ENCODE results near the gene NPAS3. TPM values are rescaled to one million over a fixed set of nuclear protein-coding genes. Genes with fewer than 3 reads are reported as not detected.

NPAS3 gene
- total RNA-seq, 4 donors from 2014 or later = 1.9 to 10.6 (median 2.2) TPM

DNA sequence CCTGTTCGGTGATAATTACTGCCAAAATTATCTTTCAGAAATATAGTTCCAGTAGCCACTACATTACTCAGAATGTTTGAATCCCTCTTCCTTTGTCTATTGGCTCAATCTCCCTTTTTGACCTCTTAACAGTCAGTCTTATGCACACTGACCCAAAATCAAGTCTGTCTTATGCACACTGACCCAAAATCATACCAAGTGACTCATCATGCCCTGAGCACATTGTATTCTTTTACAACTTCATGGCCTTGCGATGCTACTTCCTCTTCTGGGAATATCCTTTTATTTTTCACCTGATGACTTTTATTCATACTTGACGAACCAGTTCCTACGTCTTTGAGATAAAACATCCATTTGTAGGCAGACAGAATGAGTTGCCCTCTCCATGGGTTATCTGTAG is 182.3 kb downstream of the NPAS3 start:
- Histone ChIP-seq H3K36me3 (no peaks in the 10 kb centered on the region), H3K9me3 (no peaks in the 10 kb centered on the region), H3K27me3 (no peaks in the 10 kb centered on the region), H3K27ac (no peak overlapping the region), H3K4me3 (no peak overlapping the region), H3K4me1 (peaks cover 0 to 6% (median 0%) of the 10 kb centered on the region in 3 donors)
- TF ChIP-seq POLR2A (IDR thresholded peaks at IDR 0.05) (no peak), POLR2AphosphoS5 (IDR thresholded peaks at IDR 0.05) (no peak), EP300 (IDR thresholded peaks at IDR 0.05) (no peak)
- TF ChIP-seq, protein P1, sequence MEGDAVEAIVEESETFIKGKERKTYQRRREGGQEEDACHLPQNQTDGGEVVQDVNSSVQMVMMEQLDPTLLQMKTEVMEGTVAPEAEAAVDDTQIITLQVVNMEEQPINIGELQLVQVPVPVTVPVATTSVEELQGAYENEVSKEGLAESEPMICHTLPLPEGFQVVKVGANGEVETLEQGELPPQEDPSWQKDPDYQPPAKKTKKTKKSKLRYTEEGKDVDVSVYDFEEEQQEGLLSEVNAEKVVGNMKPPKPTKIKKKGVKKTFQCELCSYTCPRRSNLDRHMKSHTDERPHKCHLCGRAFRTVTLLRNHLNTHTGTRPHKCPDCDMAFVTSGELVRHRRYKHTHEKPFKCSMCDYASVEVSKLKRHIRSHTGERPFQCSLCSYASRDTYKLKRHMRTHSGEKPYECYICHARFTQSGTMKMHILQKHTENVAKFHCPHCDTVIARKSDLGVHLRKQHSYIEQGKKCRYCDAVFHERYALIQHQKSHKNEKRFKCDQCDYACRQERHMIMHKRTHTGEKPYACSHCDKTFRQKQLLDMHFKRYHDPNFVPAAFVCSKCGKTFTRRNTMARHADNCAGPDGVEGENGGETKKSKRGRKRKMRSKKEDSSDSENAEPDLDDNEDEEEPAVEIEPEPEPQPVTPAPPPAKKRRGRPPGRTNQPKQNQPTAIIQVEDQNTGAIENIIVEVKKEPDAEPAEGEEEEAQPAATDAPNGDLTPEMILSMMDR (IDR thresholded peaks at IDR 0.05) = no peak
- WGBS, 2 donors (ENCODE audit: low coverage in 1 of 2) = 79 to 86% methylated on average over 2 to 4 of the region's 4 CpGs
- no peak for ATAC-seq

DNA sequence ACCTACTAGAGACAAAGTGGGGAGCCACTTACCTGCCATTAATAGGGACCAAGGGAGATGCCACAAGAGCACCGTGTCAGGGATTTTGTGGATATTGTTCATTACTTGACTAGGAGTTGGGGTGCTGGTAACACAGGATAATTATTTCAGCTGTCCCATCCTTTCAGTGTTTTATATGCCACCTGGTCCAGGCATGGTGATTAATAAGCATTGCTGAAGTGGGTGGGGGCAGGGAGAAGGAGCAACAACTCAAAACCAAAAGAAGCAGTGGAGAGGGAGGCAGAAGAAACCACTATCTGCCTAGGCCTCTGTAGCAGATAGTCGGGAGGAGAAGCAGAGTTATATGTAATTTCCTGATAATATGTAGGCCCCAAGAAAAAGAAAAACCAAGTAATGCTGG is 184.6 kb downstream of the NPAS3 start:
- H3K27me3 ChIP-seq = no peaks in the 10 kb centered on the region
- H3K9me3 ChIP-seq = no peaks in the 10 kb centered on the region
- ATAC-seq = no peak
- WGBS, 2 donors (ENCODE audit: low coverage in 1 of 2) = 45 to 85% methylated on average over 2 of the region's 2 CpGs
- peaks cover 0 to 6% (median 0%) of the 10 kb centered on the region in 3 donors for H3K4me1 ChIP-seq
- no peak overlapping the region for H3K27ac ChIP-seq
- no peak overlapping the region for H3K4me3 ChIP-seq
- H3K36me3 ChIP-seq = no peaks in the 10 kb centered on the region
- TF ChIP-seq POLR2AphosphoS5 (IDR thresholded peaks at IDR 0.05) (no peak), EP300 (IDR thresholded peaks at IDR 0.05) (no peak), POLR2A (IDR thresholded peaks at IDR 0.05) (no peak)
- TF ChIP-seq, protein P1 (IDR thresholded peaks at IDR 0.05) = no peak

DNA sequence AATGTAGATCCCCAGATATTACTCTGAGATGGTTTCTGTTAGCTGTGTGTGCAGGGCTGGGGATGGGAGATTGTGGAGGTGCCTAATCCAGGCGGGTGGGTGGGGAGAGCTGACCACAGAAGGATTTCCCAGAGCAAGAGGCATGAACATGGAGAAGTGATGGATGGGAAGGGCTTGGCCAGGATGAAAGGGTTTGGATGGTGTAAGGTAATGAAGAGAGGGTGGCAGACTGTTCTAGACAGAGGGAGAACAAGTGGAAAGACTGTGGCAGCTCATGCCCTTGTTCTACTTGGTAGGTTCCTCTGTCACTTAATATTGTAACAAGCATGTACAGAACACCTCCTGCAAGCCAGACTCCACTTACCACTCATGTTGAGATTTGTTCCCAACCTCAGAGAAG is 187.8 kb downstream of the NPAS3 start:
- no peak overlapping the region for H3K4me3 ChIP-seq
- H3K4me1 ChIP-seq = no peaks in the 10 kb centered on the region
- no peaks in the 10 kb centered on the region for H3K9me3 ChIP-seq
- H3K27me3 ChIP-seq = no peaks in the 10 kb centered on the region
- WGBS, 2 donors (ENCODE audit: low coverage in 1 of 2) = no CpG with 5 or more reads among the region's 1 CpG
- TF ChIP-seq, protein P1 (IDR thresholded peaks at IDR 0.05) = no peak
- TF ChIP-seq POLR2AphosphoS5 (IDR thresholded peaks at IDR 0.05) = no peak
- TF ChIP-seq EP300 (IDR thresholded peaks at IDR 0.05) = no peak
- no peak for TF ChIP-seq POLR2A (IDR thresholded peaks at IDR 0.05)
- H3K36me3 ChIP-seq = no peaks in the 10 kb centered on the region
- no peak overlapping the region for H3K27ac ChIP-seq
- no peak for ATAC-seq

DNA sequence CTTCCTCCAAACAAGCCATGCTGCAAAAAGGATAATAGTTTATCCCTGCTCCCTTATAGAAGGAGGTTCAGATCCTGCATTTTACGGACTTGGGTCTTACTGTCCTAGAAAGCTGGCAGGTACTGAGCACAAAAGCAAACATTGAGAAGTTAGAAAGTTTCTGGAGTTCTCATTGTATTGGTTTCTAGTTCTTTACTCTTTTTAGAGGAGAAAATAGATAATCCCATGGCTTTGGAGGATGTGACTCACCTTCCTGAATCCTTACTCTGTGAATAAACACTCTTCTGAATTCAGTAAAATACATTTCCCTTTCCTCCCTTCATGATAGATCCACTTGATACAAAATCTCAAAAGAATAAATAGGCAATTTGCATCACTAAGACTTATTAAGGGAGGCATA is 188.9 kb downstream of the NPAS3 start:
- H3K9me3 ChIP-seq = no peaks in the 10 kb centered on the region
- no peaks in the 10 kb centered on the region for H3K4me1 ChIP-seq
- TF ChIP-seq POLR2A (IDR thresholded peaks at IDR 0.05) = no peak
- TF ChIP-seq EP300 (IDR thresholded peaks at IDR 0.05) = no peak
- TF ChIP-seq, protein P1 (IDR thresholded peaks at IDR 0.05) = no peak
- no peak for TF ChIP-seq POLR2AphosphoS5 (IDR thresholded peaks at IDR 0.05)
- WGBS, 2 donors (ENCODE audit: low coverage in 1 of 2) = 80 to 92% methylated on average over 1 of the region's 1 CpG
- no peak overlapping the region for H3K4me3 ChIP-seq
- no peaks in the 10 kb centered on the region for H3K27me3 ChIP-seq
- ATAC-seq = no peak
- H3K27ac ChIP-seq = no peak overlapping the region
- no peaks in the 10 kb centered on the region for H3K36me3 ChIP-seq

DNA sequence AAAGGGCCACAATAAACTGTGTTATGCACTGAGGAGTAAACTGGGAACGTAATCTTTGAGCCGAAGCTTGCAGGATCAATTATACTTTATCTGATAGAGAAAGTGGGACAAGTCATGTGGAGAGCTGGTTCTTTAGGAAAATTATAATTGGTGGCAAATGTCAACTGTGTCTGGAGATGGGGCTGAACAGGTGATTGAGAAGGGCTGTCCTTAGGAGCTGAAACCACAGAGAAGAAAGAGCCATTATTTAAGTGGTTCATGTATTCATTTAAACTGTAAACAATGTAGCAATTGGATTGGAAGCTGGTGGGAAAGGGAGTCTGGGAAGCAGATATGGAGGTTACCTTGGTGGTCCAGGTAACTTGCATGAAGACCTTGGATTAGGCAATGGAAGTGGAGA is 193.1 kb downstream of the NPAS3 start:
- no peaks in the 10 kb centered on the region for H3K4me1 ChIP-seq
- WGBS, 2 donors (ENCODE audit: low coverage in 1 of 2) = 100% methylated on average over 2 of the region's 2 CpGs; no CpG with 5 or more reads in 1 of the 2 donors
- no peaks in the 10 kb centered on the region for H3K9me3 ChIP-seq
- no peak for ATAC-seq
- H3K36me3 ChIP-seq = no peaks in the 10 kb centered on the region
- TF ChIP-seq EP300 (IDR thresholded peaks at IDR 0.05) (no peak), POLR2A (IDR thresholded peaks at IDR 0.05) (no peak), POLR2AphosphoS5 (IDR thresholded peaks at IDR 0.05) (no peak)
- TF ChIP-seq, protein P1 (IDR thresholded peaks at IDR 0.05) = no peak
- no peak overlapping the region for H3K27ac ChIP-seq
- no peak overlapping the region for H3K4me3 ChIP-seq
- H3K27me3 ChIP-seq = no peaks in the 10 kb centered on the region
